Neural cell (in vitro differentiated cells): Measurements from ENCODE around the gene ZNF763.
"Not testable (repeated sequence)": the region's sequence is repeated elsewhere in the genome, so short reads cannot be mapped to it uniquely, and the experiment has no call there.

ENCODE experiments used
- CTCF ChIP-seq: fragments of 450-650 bp; IDR thresholded peaks from 2 replicates; pipeline ENCODE4 v1.5.1; 2014; ENCODE audit warnings: antibody characterized with exemption, mild to moderate bottlenecking, moderate library complexity; ENCODE audit not compliant: poor library complexity, severe bottlenecking
- EP300 ChIP-seq: fragments of 450-650 bp; conservative IDR thresholded peaks from 2 replicates; pipeline ENCODE4 v1.6.1; 2014; ENCODE audit warnings: antibody characterized with exemption, mild to moderate bottlenecking, moderate library complexity; ENCODE audit not compliant: poor library complexity, severe bottlenecking
- EZH2 ChIP-seq: fragments of 200-600, 300-800 bp; shearing (Covaris generic), sonication (generic); IDR thresholded peaks from 2 replicates; pipeline ENCODE4 v1.6.1; 2014; ENCODE audit warnings: antibody characterized with exemption, low read length, borderline replicate concordance, mild to moderate bottlenecking; ENCODE audit not compliant: insufficient read depth, poor library complexity, severe bottlenecking
- RAD21 ChIP-seq: fragments of 450-650 bp; conservative IDR thresholded peaks from 2 replicates; pipeline ENCODE4 v1.6.1; 2014; ENCODE audit warnings: antibody characterized with exemption, mild to moderate bottlenecking, moderate library complexity
- TF ChIP-seq, protein P1 (sequence below): IDR thresholded peaks from 2 replicates; pipeline ENCODE4 v1.6.1; 2012; ENCODE audit warnings: borderline replicate concordance

DNA sequence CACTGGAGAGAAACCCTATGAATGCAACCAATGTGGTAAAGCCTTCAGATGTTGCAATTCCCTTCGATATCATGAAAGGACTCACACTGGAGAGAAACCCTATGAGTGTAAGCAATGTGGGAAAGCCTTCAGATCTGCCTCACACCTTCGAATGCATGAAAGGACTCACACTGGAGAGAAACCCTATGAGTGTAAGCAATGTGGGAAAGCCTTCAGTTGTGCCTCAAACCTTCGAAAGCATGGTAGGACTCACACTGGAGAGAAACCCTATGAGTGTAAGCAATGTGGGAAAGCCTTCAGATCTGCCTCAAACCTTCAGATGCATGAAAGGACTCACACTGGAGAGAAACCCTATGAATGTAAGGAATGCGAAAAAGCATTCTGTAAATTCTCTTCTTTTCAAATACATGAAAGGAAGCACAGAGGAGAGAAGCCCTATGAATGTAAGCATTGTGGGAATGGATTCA lies 15.2 kb upstream of the ZNF763 start:
- not testable (repeated sequence) for TF ChIP-seq CTCF, EZH2, RAD21, EP300
- TF ChIP-seq, protein P1, sequence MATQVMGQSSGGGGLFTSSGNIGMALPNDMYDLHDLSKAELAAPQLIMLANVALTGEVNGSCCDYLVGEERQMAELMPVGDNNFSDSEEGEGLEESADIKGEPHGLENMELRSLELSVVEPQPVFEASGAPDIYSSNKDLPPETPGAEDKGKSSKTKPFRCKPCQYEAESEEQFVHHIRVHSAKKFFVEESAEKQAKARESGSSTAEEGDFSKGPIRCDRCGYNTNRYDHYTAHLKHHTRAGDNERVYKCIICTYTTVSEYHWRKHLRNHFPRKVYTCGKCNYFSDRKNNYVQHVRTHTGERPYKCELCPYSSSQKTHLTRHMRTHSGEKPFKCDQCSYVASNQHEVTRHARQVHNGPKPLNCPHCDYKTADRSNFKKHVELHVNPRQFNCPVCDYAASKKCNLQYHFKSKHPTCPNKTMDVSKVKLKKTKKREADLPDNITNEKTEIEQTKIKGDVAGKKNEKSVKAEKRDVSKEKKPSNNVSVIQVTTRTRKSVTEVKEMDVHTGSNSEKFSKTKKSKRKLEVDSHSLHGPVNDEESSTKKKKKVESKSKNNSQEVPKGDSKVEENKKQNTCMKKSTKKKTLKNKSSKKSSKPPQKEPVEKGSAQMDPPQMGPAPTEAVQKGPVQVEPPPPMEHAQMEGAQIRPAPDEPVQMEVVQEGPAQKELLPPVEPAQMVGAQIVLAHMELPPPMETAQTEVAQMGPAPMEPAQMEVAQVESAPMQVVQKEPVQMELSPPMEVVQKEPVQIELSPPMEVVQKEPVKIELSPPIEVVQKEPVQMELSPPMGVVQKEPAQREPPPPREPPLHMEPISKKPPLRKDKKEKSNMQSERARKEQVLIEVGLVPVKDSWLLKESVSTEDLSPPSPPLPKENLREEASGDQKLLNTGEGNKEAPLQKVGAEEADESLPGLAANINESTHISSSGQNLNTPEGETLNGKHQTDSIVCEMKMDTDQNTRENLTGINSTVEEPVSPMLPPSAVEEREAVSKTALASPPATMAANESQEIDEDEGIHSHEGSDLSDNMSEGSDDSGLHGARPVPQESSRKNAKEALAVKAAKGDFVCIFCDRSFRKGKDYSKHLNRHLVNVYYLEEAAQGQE, result not testable (repeated sequence)
